ENCODE results near the gene CALHM1.

DNA sequence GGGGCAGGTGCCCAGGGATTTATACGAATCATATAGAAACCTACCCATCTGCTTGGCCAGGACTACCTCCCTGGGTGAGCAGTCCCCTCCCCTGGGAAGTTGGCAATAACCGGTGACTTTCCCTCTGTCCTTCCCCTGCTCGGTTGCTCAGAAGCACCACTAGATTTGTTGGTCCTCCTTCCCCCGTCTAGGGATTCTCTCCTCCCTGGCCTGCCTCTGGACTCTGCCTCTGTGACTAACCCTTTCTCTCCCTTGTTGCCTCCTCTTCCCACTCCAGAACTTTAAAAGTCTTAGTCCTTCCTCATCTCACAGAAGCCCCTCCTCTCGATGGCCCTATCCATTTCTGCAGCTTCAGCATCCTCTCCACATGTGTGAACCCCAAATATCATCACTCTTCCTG is 10.5 kb upstream of the CALHM1 start:
- TF ChIP-seq EZH2phosphoT487 (IDR thresholded peaks at IDR 0.05; ENCODE audit: insufficient read depth, low read depth), result no peak
- TF ChIP-seq EZH2 (IDR thresholded peaks at IDR 0.05; ENCODE audit: insufficient read depth, poor library complexity, severe bottlenecking), result no peak
